Heart left ventricle (tissue), 16 donors: ENCODE results near the gene MCU. TPM values are rescaled to one million over a fixed set of nuclear protein-coding genes. Genes with fewer than 3 reads are reported as not detected.

Experiments used
- ATAC-seq, 4 donors: fragments of 200-7000 bp; cut with Tn5 transposase; one replicate each; pipeline ENCODE4 v1.9.1; 2020 to 2022; ENCODE audit warnings: moderate library complexity in 4 of 4, mild to moderate bottlenecking in 3 of 4, moderate number of reproducible peaks in 1 of 4
- DNase-seq, 5 donors: peaks; one replicate each; pipeline ENCODE4 v3.0.0-alpha.2; 2020
- H3K27ac ChIP-seq, 12 donors: fragments of 200-600 bp; sonication (generic) in 4 of 12; one replicate each; pipeline versions ENCODE4 v1.5.0 to v1.8.0; 2016 to 2022; ENCODE audit warnings: mild to moderate bottlenecking in 2 of 12
- H3K27me3 ChIP-seq, 9 donors: fragments of 200-600 bp; sonication (generic) in 2 of 9; one replicate each; pipeline versions ENCODE4 v1.5.1 to v1.8.0; 2016 to 2022; ENCODE audit warnings: mild to moderate bottlenecking in 3 of 9
- H3K36me3 ChIP-seq, 9 donors: fragments of 200-600 bp; sonication (generic) in 2 of 9; one replicate each; pipeline versions ENCODE4 v1.5.0 to v1.8.0; 2018 to 2022; ENCODE audit warnings: mild to moderate bottlenecking in 2 of 9
- H3K4me1 ChIP-seq, 12 donors: fragments of 200-600 bp; sonication (generic) in 4 of 12; one replicate each; pipeline versions ENCODE4 v1.5.0 to v1.8.0; 2016 to 2022; ENCODE audit warnings: mild to moderate bottlenecking in 3 of 12
- H3K4me3 ChIP-seq, 12 donors: fragments of 200-600 bp; sonication (generic) in 4 of 12; one replicate each; pipeline versions ENCODE4 v1.5.0 to v1.8.0; 2017 to 2022; ENCODE audit warnings: mild to moderate bottlenecking in 9 of 12, moderate library complexity in 4 of 12
- H3K9me3 ChIP-seq, 12 donors: fragments of 200-600 bp; sonication (generic) in 4 of 12; one replicate each; pipeline versions ENCODE4 v1.5.0 to v1.8.0; 2016 to 2022; ENCODE audit warnings: mild to moderate bottlenecking in 1 of 12
- POLR2A ChIP-seq, 2 donors: fragments of 450-650 bp; IDR thresholded peaks; one replicate each; pipeline ENCODE4 v1.6.1; 2017; ENCODE audit warnings: antibody characterized with exemption in 2 of 2, mild to moderate bottlenecking in 2 of 2, moderate library complexity in 2 of 2
- WGBS, 4 donors: extraction: QIAGEN DNeasy Blood & Tissue Kit in 2 of 4; methylation state at CpG; one replicate each; pipeline versions ENCODE4 v1.1.5 to v1.1.7; 2013 to 2018; 5-methylcytosine and 5-hydroxymethylcytosine counted together
- intact Hi-C, 10 donors: fragments of 100-400 bp; cut with DNase I; formaldehyde crosslinking; loops; one replicate each; pipeline versions ENCODE4 v1.11.1 to v1.14.2; 2022
- polyA plus RNA-seq, 2 donors: library from polyadenylated mRNA; stranded (reverse); fragments of 200-250 nt; gene quantifications; one replicate each; pipeline ENCODE4 v1.2.3, GENCODE V29; 2013
- total RNA-seq, 9 donors: library from RNA; depleted of rRNA in 2 of 9; stranded (reverse); fragments of >200 nt in 2 of 9; fragmentation: NEBNext Ultra II Directional in 3 of 9; extraction: Animal tissue kit (Norgen Biotek cat#: 25700) in 3 of 9; gene quantifications; one replicate each; pipeline versions ENCODE4 v1.1.0 to v1.2.4, GENCODE V29; 2016 to 2023
- TF ChIP-seq, protein P1 (sequence below), 12 donors: fragments of 200-600 bp; sonication (generic) in 4 of 12; IDR thresholded peaks; one replicate each; pipeline versions ENCODE4 v1.5.0 to v1.8.0; 2018 to 2022; ENCODE audit warnings: antibody characterized with exemption in 12 of 12, mild to moderate bottlenecking in 5 of 12
- donor health status: ischemic (EF 13 %, LVEDD 7.1; RV severe dilation, severe dysfunction).
- donor health status: healthy with polysubstance abuse.
- donor health status: DM: no; HTN: yes; CAD: no.
- donor health status: DM: no; HTN: no; CAD: no.
- donor health status: ischemic (EF 25% LVEDD 6.9; RV normal size, moderate dysfunction).
- donor health status: ischemic (EF 25% LVEDD 5.7; RV mildly dilated, moderate dysfunction).
- donor health status: healthy.
- donor health status: DM: yes; HTN: yes; CAD: no.
- donor health status: ischemic (EF 35%, LVEDD 5.7; RV mildly dilated, moderate dysfunction).
- donor health status: nonischemic (EF 11% LVEDD 7.7; RV severe dilation, severe dysfunction).
- donor health status: DM: yes; HTN: yes; CAD: no.
- donor health status: PGD.
- donor health status: ischemic (EF 29% LVEDD 5.4; RV normal size, mild dysfunction).
- donor health status: nonischemic (EF 23%, LVEDD 6.1; RV moderate dilation, normal function).

MCU gene
- total and polyA plus RNA-seq, 11 donors = 11.4 to 16.9 (median 13.6) TPM

GRCh38 chr10:72796042-72796441, 104.1 kb downstream of the MCU start:
- intact Hi-C loops = no loop called here
- WGBS, 4 donors = 86 to 90% (median 88%) methylated on average over 3 of the region's 3 CpGs
- H3K4me3 ChIP-seq = no peak overlapping the region
- H3K27ac ChIP-seq = no peak overlapping the region
- H3K4me1 ChIP-seq = peaks cover 0 to 24% (median 12%) of the 10 kb centered on the region in 12 donors
- DNase-seq (no peak), ATAC-seq (no peak)
- H3K9me3 ChIP-seq = no peaks in the 10 kb centered on the region
- no peaks in the 10 kb centered on the region for H3K36me3 ChIP-seq
- H3K27me3 ChIP-seq = no peaks in the 10 kb centered on the region
- no peak for TF ChIP-seq POLR2A (IDR thresholded peaks at IDR 0.05)
- TF ChIP-seq, protein P1, sequence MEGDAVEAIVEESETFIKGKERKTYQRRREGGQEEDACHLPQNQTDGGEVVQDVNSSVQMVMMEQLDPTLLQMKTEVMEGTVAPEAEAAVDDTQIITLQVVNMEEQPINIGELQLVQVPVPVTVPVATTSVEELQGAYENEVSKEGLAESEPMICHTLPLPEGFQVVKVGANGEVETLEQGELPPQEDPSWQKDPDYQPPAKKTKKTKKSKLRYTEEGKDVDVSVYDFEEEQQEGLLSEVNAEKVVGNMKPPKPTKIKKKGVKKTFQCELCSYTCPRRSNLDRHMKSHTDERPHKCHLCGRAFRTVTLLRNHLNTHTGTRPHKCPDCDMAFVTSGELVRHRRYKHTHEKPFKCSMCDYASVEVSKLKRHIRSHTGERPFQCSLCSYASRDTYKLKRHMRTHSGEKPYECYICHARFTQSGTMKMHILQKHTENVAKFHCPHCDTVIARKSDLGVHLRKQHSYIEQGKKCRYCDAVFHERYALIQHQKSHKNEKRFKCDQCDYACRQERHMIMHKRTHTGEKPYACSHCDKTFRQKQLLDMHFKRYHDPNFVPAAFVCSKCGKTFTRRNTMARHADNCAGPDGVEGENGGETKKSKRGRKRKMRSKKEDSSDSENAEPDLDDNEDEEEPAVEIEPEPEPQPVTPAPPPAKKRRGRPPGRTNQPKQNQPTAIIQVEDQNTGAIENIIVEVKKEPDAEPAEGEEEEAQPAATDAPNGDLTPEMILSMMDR (IDR thresholded peaks at IDR 0.05) = no peak

- Histone ChIP-seq H3K9me3 (no peaks in the 10 kb centered on the region), H3K36me3 (no peaks in the 10 kb centered on the region), H3K4me3 (no peak overlapping the region), H3K27ac (no peak overlapping the region), H3K4me1 (peaks cover 0 to 23% (median 8%) of the 10 kb centered on the region in 12 donors), H3K27me3 (no peaks in the 10 kb centered on the region)
- TF ChIP-seq, protein P1 (IDR thresholded peaks at IDR 0.05) = no peak
- TF ChIP-seq POLR2A (IDR thresholded peaks at IDR 0.05) = no peak
- ATAC-seq = no peak
- WGBS, 4 donors = 93 to 98% (median 95%) methylated on average over 4 of the region's 4 CpGs
- intact Hi-C loops = no loop called here
- DNase-seq = no peak
These were observed 104.6 kb downstream of the MCU start for GRCh38 chr10:72796538-72796937.

GRCh38 chr10:72800000-72800740, 108.2 kb downstream of the MCU start:
- ATAC-seq = peak in 1 of 4 donors; percentile 55

DNA sequence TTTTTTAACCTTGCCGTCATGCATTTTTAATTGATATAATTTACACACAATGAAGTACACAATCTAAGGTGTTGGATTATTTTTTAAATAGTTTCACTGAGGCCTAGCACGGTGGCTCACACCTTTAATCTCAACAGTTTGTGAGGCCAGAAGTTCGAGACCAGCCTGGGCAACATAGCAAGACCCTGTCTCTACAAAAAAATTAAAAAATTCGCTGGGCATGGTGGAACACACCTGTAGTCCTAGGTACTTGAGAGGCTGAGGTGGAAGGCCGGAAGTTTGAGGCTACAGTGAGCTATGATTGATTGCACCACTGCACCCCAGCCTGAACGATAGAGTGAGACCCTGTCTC, 108.8 kb downstream of the MCU start:
- ATAC-seq (no peak), DNase-seq (no peak)
- H3K9me3 ChIP-seq = no peaks in the 10 kb centered on the region
- H3K27me3 ChIP-seq = no peaks in the 10 kb centered on the region
- H3K4me3 ChIP-seq = no peak overlapping the region
- TF ChIP-seq, protein P1 (IDR thresholded peaks at IDR 0.05) = no peak
- no peak for TF ChIP-seq POLR2A (IDR thresholded peaks at IDR 0.05)
- intact Hi-C loops = no loop called here
- no peaks in the 10 kb centered on the region for H3K36me3 ChIP-seq
- H3K4me1 ChIP-seq = peaks cover 0 to 37% (median 8%) of the 10 kb centered on the region in 12 donors
- H3K27ac ChIP-seq = peak overlapping the region in 5 of 12 donors; percentile 3 to 20 (median 13)
- WGBS, 4 donors = 79 to 85% (median 84%) methylated on average over 6 of the region's 6 CpGs

More at GRCh38 chr10:72800000-72800740, 108.2 kb downstream of the MCU start:
- Histone ChIP-seq H3K27ac (peak overlapping the region in 5 of 12 donors; percentile 3 to 20 (median 13)), H3K27me3 (no peaks in the 10 kb centered on the region), H3K4me3 (no peak overlapping the region), H3K36me3 (no peaks in the 10 kb centered on the region), H3K9me3 (no peaks in the 10 kb centered on the region), H3K4me1 (peaks cover 0 to 37% (median 8%) of the 10 kb centered on the region in 12 donors)
- TF ChIP-seq POLR2A (IDR thresholded peaks at IDR 0.05) = no peak
- TF ChIP-seq, protein P1 (IDR thresholded peaks at IDR 0.05) = no peak
- WGBS, 4 donors = 68 to 77% (median 73%) methylated on average over 4 of the region's 4 CpGs
- intact Hi-C loops = no loop called here
- no peak for DNase-seq
